ENCODE results near the gene STXBP1.

STXBP1 gene

GRCh38 chr9:127626752-127627493 lies 14.8 kb downstream of the STXBP1 start:
- FAIRE-seq: no peak

- FAIRE-seq: no peak
These were observed 15.4 kb downstream of the STXBP1 start for GRCh38 chr9:127627494-127627855.

- FAIRE-seq: no peak
These were observed 16.8 kb downstream of the STXBP1 start for GRCh38 chr9:127628758-127629467.

GRCh38 chr9:127629468-127630081 lies 17.5 kb downstream of the STXBP1 start:
- FAIRE-seq: no peak

GRCh38 chr9:127633216-127633862 lies 21.3 kb downstream of the STXBP1 start:
- FAIRE-seq: no peak

- no peak for FAIRE-seq
These were observed 21.9 kb downstream of the STXBP1 start for GRCh38 chr9:127634021-127634420.

- no peak for FAIRE-seq
These were observed 22.6 kb downstream of the STXBP1 start for GRCh38 chr9:127634698-127635097.

GRCh38 chr9:127635201-127635735 lies 23.2 kb downstream of the STXBP1 start:
- FAIRE-seq: no peak

GRCh38 chr9:127637322-127637847 lies 25.3 kb downstream of the STXBP1 start:
- no peak for FAIRE-seq

- FAIRE-seq: no peak
These were observed 28.9 kb downstream of the STXBP1 start for GRCh38 chr9:127640908-127641545.

GRCh38 chr9:127642082-127642740 lies 30.1 kb downstream of the STXBP1 start:
- no peak for FAIRE-seq

GRCh38 chr9:127644146-127644827 lies 32.2 kb downstream of the STXBP1 start:
- no peak for FAIRE-seq

- FAIRE-seq: no peak
These were observed 32.9 kb downstream of the STXBP1 start for GRCh38 chr9:127644943-127645342.

- FAIRE-seq: no peak
These were observed 35.4 kb downstream of the STXBP1 start for GRCh38 chr9:127647451-127647850.

- FAIRE-seq: no peak
These were observed 38.4 kb downstream of the STXBP1 start for GRCh38 chr9:127650518-127650917.

- FAIRE-seq: no peak
These were observed 39.9 kb downstream of the STXBP1 start for GRCh38 chr9:127651697-127652610.

GRCh38 chr9:127652733-127653132 lies 40.7 kb downstream of the STXBP1 start:
- FAIRE-seq: no peak

GRCh38 chr9:127654619-127655018 lies 42.5 kb downstream of the STXBP1 start:
- no peak for FAIRE-seq

- FAIRE-seq: no peak
These were observed 46.4 kb downstream of the STXBP1 start for GRCh38 chr9:127658428-127658827.

Data from endometrium (tissue), 2 donors.